Measurements from ENCODE around the gene CACNA1D. TPM values are rescaled to one million over a fixed set of nuclear protein-coding genes. Genes with fewer than 3 reads are reported as not detected.

CACNA1D gene
- total RNA-seq, 5 donors from 2014 or later (not counting 1 experiment from before 2014, with no cell fraction given): 0.09 to 0.47 (median 0.34) TPM; not detected in 1

DNA sequence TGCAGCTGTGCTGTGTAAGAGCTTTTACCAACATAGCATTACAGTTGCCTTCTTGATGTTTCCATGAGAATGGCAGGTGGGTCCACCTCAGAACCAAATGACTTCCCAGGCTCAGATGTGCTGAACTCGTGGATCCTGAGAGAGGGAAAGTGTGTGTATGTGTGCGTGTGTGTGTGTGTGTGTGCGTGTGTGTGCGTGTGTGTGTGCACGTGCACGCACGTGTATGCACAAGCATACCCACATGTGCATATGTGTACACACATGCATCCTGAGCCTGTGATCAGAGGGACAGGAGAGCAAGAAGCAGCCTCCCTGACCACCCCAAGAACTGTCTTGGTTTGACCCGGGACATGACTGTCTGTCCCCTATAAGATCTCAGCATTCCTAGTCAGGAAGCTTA lies 303.7 kb downstream of the CACNA1D start:
- Histone ChIP-seq H3K9me3 (no peaks in the 10 kb centered on the region), H3K27me3 (replicated peaks in 1 of 2; ENCODE audit: control insufficient read depth in 2 of 2, extremely low read depth in 1 of 2, insufficient read depth in 2 of 2, low read length in 1 of 2) (peaks cover 0 to 14% of the 10 kb centered on the region in 2 experiments), H3K4me3 (ENCODE audit: control insufficient read depth in 1 of 2, extremely low read depth in 1 of 2, low read length in 1 of 2) (no peak overlapping the region), H3K36me3 (ENCODE audit: control insufficient read depth in 2 of 2, extremely low read depth in 1 of 2, insufficient read depth in 1 of 2, low read length in 1 of 2) (no peaks in the 10 kb centered on the region), H3K27ac (ENCODE audit: low read length) (no peak overlapping the region), H3K4me1 (ENCODE audit: control insufficient read depth in 1 of 2, extremely low read depth in 1 of 2, insufficient read depth in 2 of 2, low read length in 2 of 2) (no peaks in the 10 kb centered on the region)
- peaks cover 0 to 19% of the 10 kb centered on the region in 2 donors for H3K27me3 Mint-ChIP-seq
- no peaks in the 10 kb centered on the region for H3K36me3 Mint-ChIP-seq
- WGBS (ENCODE audit: insufficient coverage): 75% methylated on average over 2 of the region's 8 CpGs
- POLR2A ChIA-PET: no interaction called here
- H3K27ac Mint-ChIP-seq: no peak overlapping the region
- ATAC-seq (replicated peaks in 1 of 4) (no peak), DNase-seq (no peak)
- CTCF ChIA-PET: no interaction called here
- no peaks in the 10 kb centered on the region for H3K4me1 Mint-ChIP-seq
- no peak overlapping the region for H3K4me3 Mint-ChIP-seq
- no peaks in the 10 kb centered on the region for H3K9me3 Mint-ChIP-seq

DNA sequence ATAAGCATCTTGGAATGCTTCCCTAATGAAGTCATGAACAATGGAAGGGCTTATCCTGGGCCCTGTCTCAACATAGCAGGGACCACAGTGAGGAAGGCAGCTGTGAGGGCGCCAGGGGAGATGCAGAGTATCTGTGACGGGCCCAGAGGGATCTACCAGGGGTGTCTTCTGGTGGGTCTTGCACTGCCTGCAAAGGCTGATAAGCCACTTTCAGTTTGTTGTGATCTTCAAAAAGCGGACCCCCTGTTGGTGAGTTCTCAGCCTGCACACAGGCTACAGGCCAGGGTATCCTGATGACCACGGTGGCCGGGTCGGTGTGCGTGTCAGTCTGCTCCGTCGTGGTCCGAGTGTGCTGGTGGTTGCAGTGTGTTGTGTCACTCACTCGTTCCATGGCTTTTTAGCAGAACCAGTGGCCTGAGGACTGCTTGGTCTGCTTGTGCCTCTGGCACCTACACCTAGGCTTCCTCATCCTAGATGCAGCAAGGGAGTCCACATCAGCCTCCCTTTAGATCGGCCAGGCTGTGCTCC lies 305.0 kb downstream of the CACNA1D start:
- H3K27ac ChIP-seq (ENCODE audit: low read length): no peak overlapping the region
- peaks cover 2 to 14% of the 10 kb centered on the region in 2 donors for H3K27me3 Mint-ChIP-seq
- no peaks in the 10 kb centered on the region for H3K36me3 Mint-ChIP-seq
- H3K36me3 ChIP-seq (ENCODE audit: control insufficient read depth in 2 of 2, extremely low read depth in 1 of 2, insufficient read depth in 1 of 2, low read length in 1 of 2): no peaks in the 10 kb centered on the region
- POLR2A ChIA-PET: no interaction called here
- 84% methylated on average over 11 of the region's 12 CpGs for WGBS (ENCODE audit: insufficient coverage)
- no peak overlapping the region for H3K27ac Mint-ChIP-seq
- H3K4me3 ChIP-seq (ENCODE audit: control insufficient read depth in 1 of 2, extremely low read depth in 1 of 2, low read length in 1 of 2): no peak overlapping the region
- H3K9me3 ChIP-seq: no peaks in the 10 kb centered on the region
- no peak for ATAC-seq (replicated peaks in 1 of 4)
- no peak overlapping the region for H3K4me3 Mint-ChIP-seq
- H3K27me3 ChIP-seq (replicated peaks in 1 of 2; ENCODE audit: control insufficient read depth in 2 of 2, extremely low read depth in 1 of 2, insufficient read depth in 2 of 2, low read length in 1 of 2): peaks cover 0 to 19% of the 10 kb centered on the region in 2 experiments
- no peaks in the 10 kb centered on the region for H3K9me3 Mint-ChIP-seq
- CTCF ChIA-PET: no interaction called here
- no peak for DNase-seq
- H3K4me1 Mint-ChIP-seq: no peaks in the 10 kb centered on the region
- H3K4me1 ChIP-seq (ENCODE audit: control insufficient read depth in 1 of 2, extremely low read depth in 1 of 2, insufficient read depth in 2 of 2, low read length in 2 of 2): no peaks in the 10 kb centered on the region

GRCh38 chr3:53800041-53800906 lies 305.9 kb downstream of the CACNA1D start:
- Mint-ChIP-seq H3K4me1 (no peaks in the 10 kb centered on the region), H3K4me3 (no peak overlapping the region), H3K27me3 (peaks cover 2 to 10% of the 10 kb centered on the region in 2 donors), H3K27ac (no peak overlapping the region), H3K9me3 (no peaks in the 10 kb centered on the region), H3K36me3 (no peaks in the 10 kb centered on the region)
- Histone ChIP-seq H3K27me3 (replicated peaks in 1 of 2; ENCODE audit: control insufficient read depth in 2 of 2, extremely low read depth in 1 of 2, insufficient read depth in 2 of 2, low read length in 1 of 2) (peaks cover 0 to 23% of the 10 kb centered on the region in 2 experiments), H3K4me3 (ENCODE audit: control insufficient read depth in 1 of 2, extremely low read depth in 1 of 2, low read length in 1 of 2) (no peak overlapping the region), H3K9me3 (no peaks in the 10 kb centered on the region), H3K4me1 (ENCODE audit: control insufficient read depth in 1 of 2, extremely low read depth in 1 of 2, insufficient read depth in 2 of 2, low read length in 2 of 2) (no peaks in the 10 kb centered on the region), H3K36me3 (ENCODE audit: control insufficient read depth in 2 of 2, extremely low read depth in 1 of 2, insufficient read depth in 1 of 2, low read length in 1 of 2) (no peaks in the 10 kb centered on the region), H3K27ac (ENCODE audit: low read length) (no peak overlapping the region)
- 82% methylated on average over 15 of the region's 16 CpGs for WGBS (ENCODE audit: insufficient coverage)
- DNase-seq (no peak), ATAC-seq (replicated peaks in 1 of 4) (no peak)
- ChIA-PET POLR2A (no interaction called here), CTCF (no interaction called here)

DNA sequence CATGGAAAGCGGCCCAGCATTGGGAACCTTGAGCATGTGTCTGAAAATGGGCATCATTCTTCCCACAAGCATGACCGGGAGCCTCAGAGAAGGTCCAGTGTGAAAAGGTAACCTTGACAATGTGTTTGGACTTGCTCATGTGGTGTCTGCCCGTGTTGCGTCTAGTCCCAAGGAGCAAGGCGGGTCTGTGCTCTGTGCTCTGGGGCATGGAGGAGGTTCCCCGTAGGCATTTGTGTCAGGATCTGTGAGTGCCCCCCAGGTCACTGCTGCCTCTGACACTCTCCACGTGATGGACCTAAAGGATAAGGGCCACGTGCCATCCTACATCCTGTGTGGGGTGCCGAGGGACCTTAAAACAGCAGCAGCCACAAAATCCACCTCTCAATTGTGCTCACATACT lies 306.9 kb downstream of the CACNA1D start:
- CTCF ChIA-PET: no interaction called here
- Mint-ChIP-seq H3K4me3 (no peak overlapping the region), H3K36me3 (no peaks in the 10 kb centered on the region)

GRCh38 chr3:53802256-53802880 lies 308.0 kb downstream of the CACNA1D start:
- ATAC-seq (replicated peaks in 1 of 4) (no peak), DNase-seq (no peak)
- no peaks in the 10 kb centered on the region for H3K36me3 ChIP-seq (ENCODE audit: control insufficient read depth in 2 of 2, extremely low read depth in 1 of 2, insufficient read depth in 1 of 2, low read length in 1 of 2)
- no peaks in the 10 kb centered on the region for H3K4me1 ChIP-seq (ENCODE audit: control insufficient read depth in 1 of 2, extremely low read depth in 1 of 2, insufficient read depth in 2 of 2, low read length in 2 of 2)
- H3K4me3 Mint-ChIP-seq: no peak overlapping the region
- H3K27me3 ChIP-seq (replicated peaks in 1 of 2; ENCODE audit: control insufficient read depth in 2 of 2, extremely low read depth in 1 of 2, insufficient read depth in 2 of 2, low read length in 1 of 2): peaks cover 0 to 31% of the 10 kb centered on the region in 2 experiments
- H3K27me3 Mint-ChIP-seq: peaks cover 6 to 12% of the 10 kb centered on the region in 2 donors
- H3K36me3 Mint-ChIP-seq: no peaks in the 10 kb centered on the region
- no peak overlapping the region for H3K4me3 ChIP-seq (ENCODE audit: control insufficient read depth in 1 of 2, extremely low read depth in 1 of 2, low read length in 1 of 2)
- no peaks in the 10 kb centered on the region for H3K9me3 ChIP-seq
- no peaks in the 10 kb centered on the region for H3K4me1 Mint-ChIP-seq
- POLR2A ChIA-PET: no interaction called here
- no peaks in the 10 kb centered on the region for H3K9me3 Mint-ChIP-seq
- CTCF ChIA-PET: no interaction called here
- WGBS (ENCODE audit: insufficient coverage): 73% methylated on average over 4 of the region's 8 CpGs
- no peak overlapping the region for H3K27ac ChIP-seq (ENCODE audit: low read length)
- H3K27ac Mint-ChIP-seq: no peak overlapping the region

More for the DNA sequence above, 306.9 kb downstream of the CACNA1D start:
- H3K36me3 ChIP-seq (ENCODE audit: control insufficient read depth in 2 of 2, extremely low read depth in 1 of 2, insufficient read depth in 1 of 2, low read length in 1 of 2): no peaks in the 10 kb centered on the region
- Mint-ChIP-seq H3K27ac (no peak overlapping the region), H3K9me3 (no peaks in the 10 kb centered on the region), H3K4me1 (no peaks in the 10 kb centered on the region), H3K27me3 (peaks cover 5 to 6% of the 10 kb centered on the region in 2 donors)
- DNase-seq (no peak), ATAC-seq (replicated peaks in 1 of 4) (no peak)
- peaks cover 0 to 22% of the 10 kb centered on the region in 2 experiments for H3K27me3 ChIP-seq (replicated peaks in 1 of 2; ENCODE audit: control insufficient read depth in 2 of 2, extremely low read depth in 1 of 2, insufficient read depth in 2 of 2, low read length in 1 of 2)
- H3K4me1 ChIP-seq (ENCODE audit: control insufficient read depth in 1 of 2, extremely low read depth in 1 of 2, insufficient read depth in 2 of 2, low read length in 2 of 2): no peaks in the 10 kb centered on the region
- H3K27ac ChIP-seq (ENCODE audit: low read length): no peak overlapping the region
- no peaks in the 10 kb centered on the region for H3K9me3 ChIP-seq
- no peak overlapping the region for H3K4me3 ChIP-seq (ENCODE audit: control insufficient read depth in 1 of 2, extremely low read depth in 1 of 2, low read length in 1 of 2)
- POLR2A ChIA-PET: no interaction called here
- 92% methylated on average over 6 of the region's 9 CpGs for WGBS (ENCODE audit: insufficient coverage)

DNA sequence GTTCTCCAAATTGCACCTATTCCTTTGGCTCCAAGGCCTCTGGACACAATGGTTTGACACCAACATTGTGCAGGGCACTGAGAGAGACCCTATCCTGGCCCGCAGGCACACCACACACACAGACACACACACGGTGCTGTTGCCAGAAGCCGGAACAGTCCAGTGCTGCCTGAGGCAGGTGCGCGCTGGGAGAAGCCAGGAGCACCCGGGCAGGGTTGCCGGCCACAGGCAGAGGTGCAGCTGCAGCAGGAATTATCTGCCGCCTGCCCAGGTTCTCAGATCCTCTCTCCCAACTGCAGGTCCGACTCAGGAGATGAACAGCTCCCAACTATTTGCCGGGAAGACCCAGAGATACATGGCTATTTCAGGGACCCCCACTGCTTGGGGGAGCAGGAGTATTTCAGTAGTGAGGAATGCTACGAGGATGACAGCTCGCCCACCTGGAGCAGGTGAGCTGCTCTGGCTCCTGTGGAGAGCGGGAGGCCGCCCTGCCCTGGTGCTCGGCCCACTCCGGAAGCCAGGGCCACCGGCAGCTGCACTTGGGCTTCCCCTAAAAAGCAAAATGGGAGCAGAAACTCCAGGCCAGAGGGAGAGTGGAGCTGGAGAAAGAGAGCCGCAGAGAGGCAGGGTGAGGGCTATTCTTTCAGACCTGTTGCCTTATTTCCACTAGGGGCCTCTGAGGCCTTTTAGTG lies 308.9 kb downstream of the CACNA1D start:
- H3K4me1 ChIP-seq (ENCODE audit: control insufficient read depth in 1 of 2, extremely low read depth in 1 of 2, insufficient read depth in 2 of 2, low read length in 2 of 2): no peaks in the 10 kb centered on the region
- POLR2A ChIA-PET: no interaction called here
- CTCF ChIA-PET: no interaction called here
- no peaks in the 10 kb centered on the region for H3K36me3 Mint-ChIP-seq
- no peak overlapping the region for H3K4me3 Mint-ChIP-seq
- no peaks in the 10 kb centered on the region for H3K4me1 Mint-ChIP-seq
- no peaks in the 10 kb centered on the region for H3K36me3 ChIP-seq (ENCODE audit: control insufficient read depth in 2 of 2, extremely low read depth in 1 of 2, insufficient read depth in 1 of 2, low read length in 1 of 2)
- no peak for DNase-seq
- H3K27ac Mint-ChIP-seq: no peak overlapping the region
- no peaks in the 10 kb centered on the region for H3K9me3 Mint-ChIP-seq
- 89% methylated on average over 13 of the region's 18 CpGs for WGBS (ENCODE audit: insufficient coverage)
- H3K9me3 ChIP-seq: no peaks in the 10 kb centered on the region
- H3K27me3 Mint-ChIP-seq: peaks cover 9 to 14% of the 10 kb centered on the region in 2 donors
- no peak overlapping the region for H3K4me3 ChIP-seq (ENCODE audit: control insufficient read depth in 1 of 2, extremely low read depth in 1 of 2, low read length in 1 of 2)
- no peak for ATAC-seq (replicated peaks in 1 of 4)
- peaks cover 0 to 32% of the 10 kb centered on the region in 2 experiments for H3K27me3 ChIP-seq (replicated peaks in 1 of 2; ENCODE audit: control insufficient read depth in 2 of 2, extremely low read depth in 1 of 2, insufficient read depth in 2 of 2, low read length in 1 of 2)
- no peak overlapping the region for H3K27ac ChIP-seq (ENCODE audit: low read length)

Data from T-cell (primary cell).